ENCODE results near the gene DAB2. TPM values are rescaled to one million over a fixed set of nuclear protein-coding genes. Genes with fewer than 3 reads are reported as not detected.

DAB2 gene
- total RNA-seq, 2 donors from 2014 or later = 43.7 to 46.4 TPM

DNA sequence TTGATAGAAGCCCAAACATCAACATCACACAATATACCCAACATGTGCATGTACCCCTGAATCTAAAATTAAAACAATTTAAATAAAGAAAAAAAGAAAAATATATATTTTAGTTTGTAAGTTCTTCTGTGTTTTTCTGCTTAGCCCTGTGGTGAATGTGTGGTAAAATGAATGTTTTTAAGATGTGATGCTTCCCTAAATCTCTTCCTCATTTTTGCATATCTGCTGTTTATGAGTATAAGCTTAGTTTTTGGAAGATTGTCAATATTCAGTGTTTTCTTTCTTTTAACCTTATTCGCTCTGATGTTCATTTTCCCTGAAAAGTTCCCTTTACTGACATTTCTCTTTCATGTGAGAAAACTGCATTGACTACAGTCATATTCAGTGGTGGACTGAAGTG is 44.4 kb upstream of the DAB2 start:
- Histone ChIP-seq H3K4me3 (no peak overlapping the region), H3K9ac (ENCODE audit: low read depth in 2 of 2, low read length in 2 of 2) (no peak overlapping the region), H3K27me3 (no peaks in the 10 kb centered on the region), H3K36me3 (no peaks in the 10 kb centered on the region), H3K27ac (peak overlapping the region; percentile 6), H3K4me1 (no peaks in the 10 kb centered on the region), H3K9me3 (no peaks in the 10 kb centered on the region)
- DNase-seq = no peak
- TF ChIP-seq, protein P1, sequence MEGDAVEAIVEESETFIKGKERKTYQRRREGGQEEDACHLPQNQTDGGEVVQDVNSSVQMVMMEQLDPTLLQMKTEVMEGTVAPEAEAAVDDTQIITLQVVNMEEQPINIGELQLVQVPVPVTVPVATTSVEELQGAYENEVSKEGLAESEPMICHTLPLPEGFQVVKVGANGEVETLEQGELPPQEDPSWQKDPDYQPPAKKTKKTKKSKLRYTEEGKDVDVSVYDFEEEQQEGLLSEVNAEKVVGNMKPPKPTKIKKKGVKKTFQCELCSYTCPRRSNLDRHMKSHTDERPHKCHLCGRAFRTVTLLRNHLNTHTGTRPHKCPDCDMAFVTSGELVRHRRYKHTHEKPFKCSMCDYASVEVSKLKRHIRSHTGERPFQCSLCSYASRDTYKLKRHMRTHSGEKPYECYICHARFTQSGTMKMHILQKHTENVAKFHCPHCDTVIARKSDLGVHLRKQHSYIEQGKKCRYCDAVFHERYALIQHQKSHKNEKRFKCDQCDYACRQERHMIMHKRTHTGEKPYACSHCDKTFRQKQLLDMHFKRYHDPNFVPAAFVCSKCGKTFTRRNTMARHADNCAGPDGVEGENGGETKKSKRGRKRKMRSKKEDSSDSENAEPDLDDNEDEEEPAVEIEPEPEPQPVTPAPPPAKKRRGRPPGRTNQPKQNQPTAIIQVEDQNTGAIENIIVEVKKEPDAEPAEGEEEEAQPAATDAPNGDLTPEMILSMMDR (IDR thresholded peaks at IDR 0.05) = no peak
- intact Hi-C loops (cut with DNase I) = no loop called here

DNA sequence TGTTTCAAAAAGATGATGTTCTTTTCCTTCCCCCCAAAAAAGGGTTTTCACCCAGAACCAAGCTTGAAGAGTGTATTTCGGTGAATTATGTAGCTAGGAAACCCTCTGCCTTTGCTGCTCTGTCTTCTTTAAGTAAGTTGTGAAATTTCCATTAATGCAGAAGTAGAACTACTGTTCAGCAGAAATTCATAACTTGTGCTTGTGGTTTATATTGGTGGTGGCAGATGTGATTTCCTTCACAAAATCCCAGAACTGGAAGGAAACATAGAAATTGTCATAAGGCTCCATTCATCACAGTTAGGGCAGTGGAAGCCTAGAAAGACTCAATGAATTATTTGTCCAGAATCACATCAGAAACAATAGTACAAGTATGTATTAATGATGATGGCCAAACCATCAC is 42.1 kb upstream of the DAB2 start:
- H3K4me3 ChIP-seq = no peak overlapping the region
- no peaks in the 10 kb centered on the region for H3K36me3 ChIP-seq
- H3K27ac ChIP-seq = no peak overlapping the region
- DNase-seq = no peak
- TF ChIP-seq, protein P1 (IDR thresholded peaks at IDR 0.05) = no peak
- no peaks in the 10 kb centered on the region for H3K27me3 ChIP-seq
- no peaks in the 10 kb centered on the region for H3K4me1 ChIP-seq
- no peak overlapping the region for H3K9ac ChIP-seq (ENCODE audit: low read depth in 2 of 2, low read length in 2 of 2)
- H3K9me3 ChIP-seq = no peaks in the 10 kb centered on the region
- intact Hi-C loops (cut with DNase I) = no loop called here

DNA sequence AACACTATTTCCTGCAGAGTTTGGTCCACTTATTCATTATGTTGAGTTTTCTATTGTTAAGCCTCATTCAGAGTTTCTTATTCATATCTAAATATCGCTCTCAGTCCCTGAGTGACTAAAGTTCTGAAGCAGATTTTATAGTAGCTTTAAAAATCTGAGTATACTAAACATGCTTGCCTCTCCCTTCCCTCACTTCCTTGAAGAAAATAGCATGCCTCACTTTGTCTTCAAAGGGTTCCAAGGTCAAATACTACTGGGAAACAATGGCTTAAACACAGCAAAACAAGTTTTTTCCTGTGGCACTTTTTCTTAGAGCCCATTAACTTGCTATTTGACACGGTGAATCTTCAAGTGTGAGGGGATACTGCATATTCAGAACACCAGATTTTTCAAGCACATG is 41.1 kb upstream of the DAB2 start:
- TF ChIP-seq, protein P1 (IDR thresholded peaks at IDR 0.05) = no peak
- Histone ChIP-seq H3K9me3 (no peaks in the 10 kb centered on the region), H3K9ac (ENCODE audit: low read depth in 2 of 2, low read length in 2 of 2) (peak overlapping the region in 1 of 2 donors; percentile 31), H3K4me1 (no peaks in the 10 kb centered on the region), H3K4me3 (no peak overlapping the region), H3K27ac (peak overlapping the region; percentile 31), H3K36me3 (no peaks in the 10 kb centered on the region), H3K27me3 (no peaks in the 10 kb centered on the region)
- DNase-seq = no peak
- intact Hi-C loops (cut with DNase I) = no loop called here

DNA sequence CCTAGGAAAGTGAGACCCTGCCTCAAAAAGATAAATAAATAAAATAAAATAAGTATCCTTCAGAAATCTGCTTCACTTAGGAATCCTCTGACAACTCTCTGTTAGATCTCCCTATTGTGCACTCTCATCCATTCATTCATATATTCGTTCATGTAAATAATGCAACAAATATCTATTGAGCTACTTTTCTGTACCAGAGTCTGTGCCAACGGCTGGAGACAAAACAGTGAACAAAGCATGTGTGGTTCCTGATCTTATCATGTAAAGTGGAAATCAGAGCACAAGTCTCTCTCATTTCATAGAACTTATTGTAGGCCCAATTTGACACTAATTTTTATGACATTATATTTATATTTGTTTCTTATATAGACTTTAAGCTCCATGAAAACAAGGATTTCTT is 40.3 kb upstream of the DAB2 start:
- H3K27ac ChIP-seq = no peak overlapping the region
- H3K4me3 ChIP-seq = no peak overlapping the region
- TF ChIP-seq, protein P1 (IDR thresholded peaks at IDR 0.05) = no peak
- no peaks in the 10 kb centered on the region for H3K9me3 ChIP-seq
- H3K36me3 ChIP-seq = no peaks in the 10 kb centered on the region
- intact Hi-C loops (cut with DNase I) = no loop called here
- no peak overlapping the region for H3K9ac ChIP-seq (ENCODE audit: low read depth in 2 of 2, low read length in 2 of 2)
- no peaks in the 10 kb centered on the region for H3K27me3 ChIP-seq
- DNase-seq = no peak
- H3K4me1 ChIP-seq = no peaks in the 10 kb centered on the region

DNA sequence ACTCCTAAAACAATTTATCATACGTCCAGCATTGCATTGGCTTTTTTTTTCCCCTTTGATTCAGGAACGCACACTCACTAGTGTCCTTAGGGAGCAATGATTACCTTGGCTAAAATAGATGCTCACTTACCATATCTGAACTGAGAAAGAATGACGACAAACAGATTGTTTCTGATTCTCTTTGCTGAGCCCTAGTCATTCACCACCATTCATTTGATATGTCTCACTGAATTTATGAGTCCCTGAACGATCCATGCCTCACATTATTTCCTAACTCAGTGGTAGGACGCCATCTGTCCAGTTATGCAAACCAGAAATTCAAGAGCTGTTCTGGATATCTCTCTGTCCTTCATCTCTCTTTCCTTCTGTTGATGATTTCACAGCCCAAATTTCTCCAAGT is 39.3 kb upstream of the DAB2 start:
- Histone ChIP-seq H3K4me1 (no peaks in the 10 kb centered on the region), H3K27me3 (no peaks in the 10 kb centered on the region), H3K4me3 (no peak overlapping the region), H3K27ac (no peak overlapping the region), H3K9me3 (no peaks in the 10 kb centered on the region), H3K9ac (ENCODE audit: low read depth in 2 of 2, low read length in 2 of 2) (no peak overlapping the region), H3K36me3 (no peaks in the 10 kb centered on the region)
- intact Hi-C loops (cut with DNase I) = no loop called here
- no peak for DNase-seq
- TF ChIP-seq, protein P1 (IDR thresholded peaks at IDR 0.05) = no peak

DNA sequence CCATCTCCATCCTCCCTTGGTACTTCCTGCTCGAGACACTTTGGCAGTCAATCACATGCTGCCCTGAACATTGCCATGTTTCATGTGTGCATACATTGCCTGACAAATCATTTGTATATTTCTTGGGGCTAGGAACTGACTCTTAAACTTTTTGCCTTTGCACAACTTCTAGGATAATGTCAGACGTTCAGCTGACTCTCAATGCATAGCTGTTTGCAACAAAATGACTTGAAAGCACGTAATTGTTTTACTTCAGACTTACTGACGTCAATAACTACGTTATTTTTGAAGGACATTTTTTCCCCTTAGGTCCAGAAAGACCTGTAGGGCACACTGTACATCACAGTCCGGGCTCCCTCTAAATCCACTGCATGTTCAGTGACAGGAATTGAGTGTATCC is 37.4 kb upstream of the DAB2 start:
- H3K4me3 ChIP-seq = no peak overlapping the region
- intact Hi-C loops (cut with DNase I) = no loop called here
- H3K4me1 ChIP-seq = no peaks in the 10 kb centered on the region
- no peaks in the 10 kb centered on the region for H3K36me3 ChIP-seq
- TF ChIP-seq, protein P1 (IDR thresholded peaks at IDR 0.05) = no peak
- no peaks in the 10 kb centered on the region for H3K27me3 ChIP-seq
- H3K9me3 ChIP-seq = no peaks in the 10 kb centered on the region
- no peak overlapping the region for H3K9ac ChIP-seq (ENCODE audit: low read depth in 2 of 2, low read length in 2 of 2)
- H3K27ac ChIP-seq = no peak overlapping the region
- no peak for DNase-seq
